Activated naive CD4-positive, alpha-beta T cell treated with anti-CD3 and anti-CD28 coated beads for 36 hours (primary cell): ENCODE data around the gene C16orf54. TPM values are rescaled to one million over a fixed set of nuclear protein-coding genes. Genes with fewer than 3 reads are reported as not detected.
"Not testable (repeated sequence)": the region's sequence is repeated elsewhere in the genome, so short reads cannot be mapped to it uniquely, and the experiment has no call there.

Source experiments
- CTCF ChIA-PET: fragments of 350-600 bp; sonication (Branson Sonifier 250); formaldehyde crosslinking; loops from one replicate; lab custom pipeline; 2021; ENCODE audit warnings: antibody characterized with exemption; lab: Charles Lee
- DNase-seq: peaks from one replicate; pipeline ENCODE4 v3.0.0-alpha.2; 2020
- H3K27ac Mint-ChIP-seq: one replicate; pipeline ENCODE4 v1.8.0; 2021; ENCODE audit warnings: mild to moderate bottlenecking, mixed read lengths
- H3K27me3 Mint-ChIP-seq: one replicate; pipeline ENCODE4 v1.8.0; 2021; ENCODE audit warnings: low read depth, mixed read lengths
- H3K36me3 Mint-ChIP-seq: one replicate; pipeline ENCODE4 v1.8.0; 2021; ENCODE audit warnings: low read depth, mixed read lengths
- H3K4me1 Mint-ChIP-seq: one replicate; pipeline ENCODE4 v1.8.0; 2021; ENCODE audit warnings: low read depth, mixed read lengths
- H3K4me3 Mint-ChIP-seq: one replicate; pipeline ENCODE4 v1.8.0; 2021; ENCODE audit warnings: mild to moderate bottlenecking, moderate library complexity, mixed read lengths
- H3K9me3 Mint-ChIP-seq: one replicate; pipeline ENCODE4 v1.8.0; 2021; ENCODE audit warnings: mixed read lengths
- intact Hi-C: fragments of 100-400 bp; cut with micrococcal nuclease; formaldehyde crosslinking; loops from one replicate; pipeline ENCODE4 v1.15.1; 2023
- total RNA-seq, 2 experiments: library from RNA; stranded (reverse); gene quantifications; one replicate each; pipeline ENCODE4 v1.2.3, GENCODE V29; 2021

The C16orf54 gene
- total RNA-seq, 2 experiments from 2014 or later = 11.4 to 12.1 TPM

DNA sequence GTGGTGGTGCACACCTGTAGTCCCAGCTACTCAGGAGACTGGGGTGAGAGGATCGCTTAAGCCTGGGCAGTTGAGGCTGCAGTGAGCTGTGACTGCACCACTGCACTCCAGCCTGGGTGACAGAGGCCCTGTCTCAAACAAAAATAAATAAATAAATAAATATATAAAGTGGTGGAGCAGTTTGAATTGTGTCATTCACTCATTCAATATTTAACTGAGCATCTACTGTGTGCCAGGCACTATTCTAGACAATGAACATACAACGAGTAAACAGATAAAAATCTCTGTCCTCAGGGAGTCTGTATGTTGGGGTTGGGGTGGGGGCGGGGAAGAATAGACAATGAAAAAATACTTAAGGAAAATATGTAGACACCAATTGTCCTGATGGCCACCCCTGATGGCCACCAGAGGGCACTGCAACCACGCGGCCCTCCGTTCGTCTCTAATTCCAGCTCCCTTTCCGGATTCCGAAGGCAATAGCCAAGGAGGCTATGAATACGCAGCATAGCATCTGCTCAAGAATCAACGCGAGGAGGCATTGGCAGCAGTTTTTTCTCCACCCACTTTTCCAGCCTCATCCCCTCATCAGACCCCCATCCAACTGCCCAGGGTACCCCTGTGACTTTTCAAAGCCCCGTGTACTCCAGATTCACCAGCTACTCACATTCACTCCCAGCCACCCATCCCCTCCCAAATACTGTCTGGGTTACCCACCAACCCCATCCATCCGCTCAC lies 45.4 kb downstream of the C16orf54 start:
- Mint-ChIP-seq H3K27me3 (no peaks in the 10 kb centered on the region), H3K9me3 (no peaks in the 10 kb centered on the region), H3K4me3 (no peak overlapping the region), H3K36me3 (no peaks in the 10 kb centered on the region), H3K27ac (peak overlapping the region; percentile 13), H3K4me1 (peaks cover 29% of the 10 kb centered on the region)
- peak; percentile 84 for DNase-seq
- CTCF ChIA-PET = interaction anchor here (0.7 to 5.5 kb wide), 38 partner anchors 9 to 357 kb away, joined by 3 to 72 read pairs (median 4); partner anchors contain the start of genes C16orf92, DOC2A, KIF22 and PAGR1
- intact Hi-C loops = loop anchor here (1.0 to 2.0 kb wide), 7 partner anchors 21 to 321 kb away; partner anchors contain the start of genes CDIPT, KIF22 and PAGR1

DNA sequence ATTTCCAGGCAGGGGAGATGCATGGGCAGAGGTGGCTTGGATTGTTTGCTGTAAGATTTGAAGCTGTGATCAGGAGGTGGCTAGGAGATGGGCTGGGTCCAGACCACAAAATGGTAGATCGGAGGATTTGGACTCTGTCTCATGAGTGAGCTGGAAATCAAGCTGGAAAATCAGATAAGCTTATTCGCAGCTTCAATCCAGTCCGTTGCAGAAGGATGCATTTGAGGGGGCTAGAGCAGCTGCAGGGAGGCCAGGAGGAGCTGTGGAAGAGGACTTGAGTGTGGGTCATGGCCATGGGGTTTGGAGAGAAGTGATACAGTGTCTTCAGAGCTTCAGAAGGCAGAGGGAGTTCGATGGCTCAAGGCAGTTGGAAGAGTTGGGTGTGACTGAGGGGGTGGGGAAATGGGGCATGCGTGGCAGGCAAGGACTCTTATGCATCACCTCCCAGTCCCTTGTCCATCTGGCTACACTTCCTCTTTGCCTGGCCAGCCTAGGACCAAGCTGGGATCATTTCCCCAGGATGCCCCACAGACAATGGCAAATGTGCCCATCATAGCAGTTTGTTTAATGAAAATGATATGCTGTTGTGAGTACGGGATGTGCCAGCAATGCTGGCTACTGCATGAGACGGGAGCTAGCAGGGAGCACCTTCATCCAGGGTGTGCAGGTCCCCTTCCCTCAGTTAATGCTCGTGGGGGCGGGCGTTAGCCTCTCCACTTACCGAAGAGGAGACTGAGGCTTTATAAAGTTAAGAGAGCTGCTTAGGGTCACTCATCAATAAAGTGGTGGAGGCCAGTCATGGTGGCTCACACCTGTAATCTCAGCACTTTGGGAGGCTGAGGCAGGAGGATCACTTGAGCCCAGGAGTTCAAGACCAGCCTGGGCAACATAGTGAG lies 46.2 kb downstream of the C16orf54 start:
- CTCF ChIA-PET = interaction anchor here (0.7 to 5.5 kb wide), 32 partner anchors 8 to 357 kb away, joined by 3 to 72 read pairs (median 5); partner anchors contain the start of genes C16orf92, INO80E, KIF22 and PAGR1
- H3K4me1 Mint-ChIP-seq = peaks cover 29% of the 10 kb centered on the region
- H3K27ac Mint-ChIP-seq = no peak overlapping the region
- no peaks in the 10 kb centered on the region for H3K9me3 Mint-ChIP-seq
- intact Hi-C loops = loop anchor here (1.0 to 2.0 kb wide), 7 partner anchors 22 to 322 kb away; partner anchors contain the start of genes CDIPT, KIF22 and PAGR1
- H3K27me3 Mint-ChIP-seq = no peaks in the 10 kb centered on the region
- DNase-seq = no peak
- H3K36me3 Mint-ChIP-seq = no peaks in the 10 kb centered on the region
- H3K4me3 Mint-ChIP-seq = no peak overlapping the region

DNA sequence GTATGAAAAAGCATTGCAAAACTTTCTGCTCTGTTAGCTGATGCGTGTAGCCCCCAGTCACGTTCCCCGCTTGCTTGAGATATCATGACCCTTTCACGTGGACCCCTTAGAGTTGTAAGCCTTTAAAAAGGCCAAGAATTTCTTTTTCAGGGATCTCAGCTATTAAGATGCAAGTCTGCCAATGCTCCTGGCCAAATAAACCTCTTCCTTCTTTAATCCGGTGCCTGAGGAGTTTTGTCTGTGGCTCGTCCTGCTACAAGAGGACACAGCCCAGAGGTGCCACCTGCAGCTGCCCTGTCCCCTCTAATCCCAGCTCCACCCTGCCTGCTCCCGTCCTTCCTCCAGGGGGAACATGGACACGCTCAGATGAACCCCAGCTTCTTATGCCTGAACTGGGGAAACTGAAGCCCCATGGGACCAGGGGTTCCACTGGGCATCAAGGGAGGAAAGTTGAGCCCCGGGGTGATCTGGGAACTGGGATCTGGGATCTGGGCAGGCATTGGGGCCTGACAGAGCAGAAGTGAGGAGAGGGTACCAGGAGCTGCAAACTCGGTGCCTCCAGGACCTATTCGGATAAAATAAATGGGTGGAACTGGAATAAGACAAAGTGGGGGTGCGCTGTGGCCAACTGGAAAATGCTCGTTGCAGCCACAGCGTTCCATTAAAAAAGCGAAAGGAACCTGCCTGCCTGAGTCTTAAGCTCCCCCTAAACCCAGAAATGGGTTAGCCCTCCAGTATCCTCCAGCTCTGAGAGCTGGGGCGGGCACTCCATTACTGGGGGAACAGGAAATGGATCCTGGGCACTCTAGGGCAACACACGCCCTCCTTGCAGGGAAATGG lies 47.1 kb downstream of the C16orf54 start:
- Mint-ChIP-seq H3K27ac (no peak overlapping the region), H3K4me3 (no peak overlapping the region), H3K9me3 (no peaks in the 10 kb centered on the region), H3K4me1 (peaks cover 29% of the 10 kb centered on the region), H3K27me3 (no peaks in the 10 kb centered on the region), H3K36me3 (no peaks in the 10 kb centered on the region)
- CTCF ChIA-PET = interaction anchor here (0.7 to 5.5 kb wide), 16 partner anchors 7 to 356 kb away, joined by 3 to 72 read pairs (median 8); partner anchors contain the start of genes INO80E, KIF22 and PAGR1
- intact Hi-C loops = no loop called here
- no peak for DNase-seq

DNA sequence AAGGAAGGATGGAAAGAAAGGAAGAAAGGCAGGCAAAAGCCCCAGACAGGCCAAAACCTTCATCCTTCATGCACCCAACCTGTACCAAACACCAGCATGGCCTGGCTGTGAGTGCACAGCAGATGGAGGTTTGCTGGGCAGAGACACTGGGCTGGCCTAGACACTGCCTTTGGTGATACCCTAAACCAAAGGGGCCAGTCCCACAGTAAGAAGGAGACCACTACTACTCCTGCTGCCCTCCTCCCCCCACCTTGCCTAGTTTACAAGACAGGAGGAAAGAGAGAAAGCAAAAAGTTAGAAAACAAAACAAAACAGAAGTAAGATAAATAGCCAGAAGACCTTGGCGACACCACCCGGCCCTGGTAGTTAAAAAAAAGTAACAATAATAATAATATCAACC lies 47.7 kb downstream of the C16orf54 start:
- H3K27ac Mint-ChIP-seq = no peak overlapping the region
- H3K27me3 Mint-ChIP-seq = no peaks in the 10 kb centered on the region
- H3K4me3 Mint-ChIP-seq = no peak overlapping the region
- intact Hi-C loops = no loop called here
- H3K9me3 Mint-ChIP-seq = no peaks in the 10 kb centered on the region
- H3K4me1 Mint-ChIP-seq = peaks cover 26% of the 10 kb centered on the region
- no peak for DNase-seq
- CTCF ChIA-PET = interaction anchor here (1.5 to 5.5 kb wide), 6 partner anchors 12 to 334 kb away, joined by 5 to 72 read pairs (median 23); partner anchors contain the start of genes KIF22 and PAGR1
- H3K36me3 Mint-ChIP-seq = no peaks in the 10 kb centered on the region

DNA sequence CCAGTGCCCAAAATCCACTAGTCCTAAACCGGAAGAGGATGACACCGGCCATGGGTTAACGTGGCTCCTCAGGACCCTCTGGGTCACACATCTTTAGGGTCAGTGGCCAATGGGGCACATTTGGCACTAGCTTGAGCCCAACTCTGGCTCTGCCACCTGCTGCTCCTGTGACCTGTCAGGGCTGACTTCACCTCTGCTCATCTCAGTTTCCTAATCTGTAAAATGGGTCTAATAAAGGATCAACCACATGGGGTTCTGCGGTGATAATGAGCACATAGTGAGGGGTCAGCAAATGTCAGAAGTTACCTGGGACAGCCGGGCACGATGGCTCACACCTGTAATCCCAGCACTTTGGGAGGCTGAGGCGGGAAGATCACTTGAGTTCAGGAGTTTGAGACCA lies 48.4 kb downstream of the C16orf54 start:
- Mint-ChIP-seq H3K36me3 (no peaks in the 10 kb centered on the region), H3K4me3 (no peak overlapping the region), H3K27ac (no peak overlapping the region), H3K4me1 (peaks cover 20% of the 10 kb centered on the region), H3K9me3 (no peaks in the 10 kb centered on the region), H3K27me3 (no peaks in the 10 kb centered on the region)
- intact Hi-C loops = no loop called here
- CTCF ChIA-PET = interaction anchor here (0.6 to 1.6 kb wide), 3 partner anchors 9 to 88 kb away, joined by 3 to 5 read pairs (median 4); no protein-coding TSS in a partner anchor
- no peak for DNase-seq

DNA sequence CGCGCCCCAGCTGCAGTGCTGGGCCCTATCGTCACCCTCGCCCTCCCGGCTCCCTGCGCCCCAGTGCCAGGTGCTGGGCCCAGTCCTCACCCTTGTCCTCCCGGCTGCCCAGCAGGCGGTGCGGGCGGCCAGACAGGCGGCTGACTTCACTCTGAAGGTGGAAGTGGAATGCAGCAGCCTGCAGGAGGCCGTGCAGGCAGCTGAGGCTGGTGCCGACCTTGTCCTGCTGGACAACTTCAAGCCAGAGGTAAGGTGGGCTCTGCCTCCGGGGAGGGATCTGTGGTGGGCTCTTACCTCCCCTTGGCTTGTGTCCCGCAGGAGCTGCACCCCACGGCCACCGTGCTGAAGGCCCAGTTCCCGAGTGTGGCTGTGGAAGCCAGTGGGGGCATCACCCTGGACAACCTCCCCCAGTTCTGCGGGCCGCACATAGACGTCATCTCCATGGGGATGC lies 48.9 kb downstream of the C16orf54 start:
- CTCF ChIA-PET = interaction anchor here (0.6 to 1.6 kb wide), 2 partner anchors 9 kb away, joined by 3 to 4 read pairs; no protein-coding TSS in a partner anchor
- intact Hi-C loops = no loop called here
- H3K36me3 Mint-ChIP-seq = no peaks in the 10 kb centered on the region

DNA sequence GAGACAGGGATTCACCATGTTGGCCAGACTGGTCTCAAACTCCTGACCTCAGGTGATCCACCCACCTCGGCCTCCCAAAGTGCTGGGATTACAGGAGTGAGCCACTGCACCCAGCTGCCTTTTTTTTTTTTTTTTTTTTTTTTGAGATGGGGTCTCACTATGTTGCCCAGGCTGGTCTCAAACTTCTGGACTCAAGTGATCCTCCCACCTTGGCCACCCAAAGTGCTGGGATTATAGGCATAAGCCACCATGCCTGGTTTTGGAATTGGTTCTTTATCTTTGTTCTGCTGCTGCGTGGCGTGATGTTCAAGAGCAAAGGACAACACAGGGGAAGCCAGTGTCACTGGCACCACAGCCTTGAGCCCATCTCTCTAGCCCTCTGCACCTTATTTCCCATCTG lies 50.1 kb downstream of the C16orf54 start:
- H3K27ac Mint-ChIP-seq, H3K4me3 Mint-ChIP-seq, H3K27me3 Mint-ChIP-seq, H3K9me3 Mint-ChIP-seq, H3K36me3 Mint-ChIP-seq, intact Hi-C loops, H3K4me1 Mint-ChIP-seq, DNase-seq: not testable (repeated sequence)
- CTCF ChIA-PET = interaction anchor here (0.8 to 1.0 kb wide), 2 partner anchors 25 to 336 kb away, joined by 3 read pairs; no protein-coding TSS in a partner anchor

More for the DNA sequence above, 48.9 kb downstream of the C16orf54 start:
- Mint-ChIP-seq H3K27ac (no peak overlapping the region), H3K4me3 (no peak overlapping the region), H3K27me3 (no peaks in the 10 kb centered on the region), H3K4me1 (peaks cover 15% of the 10 kb centered on the region), H3K9me3 (no peaks in the 10 kb centered on the region)
- no peak for DNase-seq

DNA sequence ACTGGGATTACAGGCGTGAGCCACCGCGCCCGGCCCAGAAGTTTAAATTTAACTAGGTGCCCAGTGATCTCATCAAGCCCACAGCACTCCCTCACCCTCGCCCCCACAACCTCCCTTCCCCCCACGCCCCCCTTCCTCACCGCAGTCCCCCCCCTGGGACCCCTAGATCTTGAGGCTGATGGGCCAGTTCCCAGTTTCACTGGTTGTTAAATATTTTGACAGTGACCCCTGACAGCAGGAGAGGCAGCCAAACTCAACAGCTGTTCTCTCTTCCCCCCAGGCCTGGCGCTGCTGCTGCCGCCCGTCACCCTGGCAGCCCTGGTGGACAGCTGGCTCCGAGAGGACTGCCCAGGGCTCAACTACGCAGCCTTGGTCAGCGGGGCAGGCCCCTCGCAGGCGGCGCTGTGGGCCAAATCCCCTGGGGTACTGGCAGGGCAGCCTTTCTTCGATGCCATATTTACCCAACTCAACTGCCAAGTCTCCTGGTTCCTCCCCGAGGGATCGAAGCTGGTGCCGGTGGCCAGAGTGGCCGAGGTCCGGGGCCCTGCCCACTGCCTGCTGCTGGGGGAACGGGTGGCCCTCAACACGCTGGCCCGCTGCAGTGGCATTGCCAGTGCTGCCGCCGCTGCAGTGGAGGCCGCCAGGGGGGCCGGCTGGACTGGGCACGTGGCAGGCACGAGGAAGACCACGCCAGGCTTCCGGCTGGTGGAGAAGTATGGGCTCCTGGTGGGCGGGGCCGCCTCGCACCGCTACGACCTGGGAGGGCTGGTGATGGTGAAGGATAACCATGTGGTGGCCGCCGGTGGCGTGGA lies 51.2 kb downstream of the C16orf54 start:
- Mint-ChIP-seq H3K9me3 (no peaks in the 10 kb centered on the region), H3K27me3 (no peaks in the 10 kb centered on the region), H3K4me3 (no peak overlapping the region), H3K36me3 (no peaks in the 10 kb centered on the region), H3K27ac (no peak overlapping the region), H3K4me1 (peaks cover 5% of the 10 kb centered on the region)
- CTCF ChIA-PET = interaction anchor here (0.6 to 1.0 kb wide), 2 partner anchors 194 to 337 kb away, joined by 3 read pairs; no protein-coding TSS in a partner anchor
- no peak for DNase-seq
- intact Hi-C loops = no loop called here

DNA sequence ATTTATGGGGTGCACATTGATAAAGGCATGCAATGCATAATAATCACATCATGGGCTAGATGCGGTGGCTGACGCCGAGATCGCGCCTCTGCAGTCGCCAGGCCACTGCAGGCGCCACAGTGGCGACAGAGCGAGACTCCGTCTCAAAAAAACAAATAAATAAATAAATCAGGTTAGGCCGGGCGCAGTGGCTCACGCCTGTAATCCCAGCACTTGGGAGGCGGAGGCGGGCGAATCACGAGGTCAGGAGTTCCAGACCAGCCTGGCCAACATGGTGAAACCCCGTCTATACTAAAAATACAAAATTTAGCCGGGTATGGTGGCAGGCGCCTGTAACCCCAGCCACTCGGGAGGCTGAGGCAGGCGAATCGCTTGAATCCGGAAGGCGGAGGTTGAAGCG lies 53.2 kb downstream of the C16orf54 start:
- H3K4me3 Mint-ChIP-seq, H3K36me3 Mint-ChIP-seq, H3K4me1 Mint-ChIP-seq, H3K27ac Mint-ChIP-seq, intact Hi-C loops, DNase-seq, H3K9me3 Mint-ChIP-seq, H3K27me3 Mint-ChIP-seq: not testable (repeated sequence)
- CTCF ChIA-PET = interaction anchor here (0.6 to 2.5 kb wide), 3 partner anchors 50 to 339 kb away, joined by 3 to 15 read pairs (median 14); partner anchors contain the start of gene TLCD3B
